ENCODE results near the gene FMO5.

FMO5 gene

GRCh38 chr1:147238053-147238902 lies 13.1 kb upstream of the FMO5 start:
- TF ChIP-seq ZNF768 (tag by site-specific recombination; IDR thresholded peaks at IDR 0.05), result no peak
- no peak for TF ChIP-seq ZNF175 (tag by site-specific recombination; IDR thresholded peaks at IDR 0.05)
- no peak for TF ChIP-seq TCF7L2 (IDR thresholded peaks at IDR 0.05; ENCODE audit: borderline replicate concordance, low read depth, low read length)
- TF ChIP-seq, protein P1, sequence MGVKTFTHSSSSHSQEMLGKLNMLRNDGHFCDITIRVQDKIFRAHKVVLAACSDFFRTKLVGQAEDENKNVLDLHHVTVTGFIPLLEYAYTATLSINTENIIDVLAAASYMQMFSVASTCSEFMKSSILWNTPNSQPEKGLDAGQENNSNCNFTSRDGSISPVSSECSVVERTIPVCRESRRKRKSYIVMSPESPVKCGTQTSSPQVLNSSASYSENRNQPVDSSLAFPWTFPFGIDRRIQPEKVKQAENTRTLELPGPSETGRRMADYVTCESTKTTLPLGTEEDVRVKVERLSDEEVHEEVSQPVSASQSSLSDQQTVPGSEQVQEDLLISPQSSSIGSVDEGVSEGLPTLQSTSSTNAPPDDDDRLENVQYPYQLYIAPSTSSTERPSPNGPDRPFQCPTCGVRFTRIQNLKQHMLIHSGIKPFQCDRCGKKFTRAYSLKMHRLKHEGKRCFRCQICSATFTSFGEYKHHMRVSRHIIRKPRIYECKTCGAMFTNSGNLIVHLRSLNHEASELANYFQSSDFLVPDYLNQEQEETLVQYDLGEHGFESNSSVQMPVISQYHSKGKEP (tag by site-specific recombination; IDR thresholded peaks at IDR 0.05), result no peak
- TF ChIP-seq SCRT2 (tag by site-specific recombination; IDR thresholded peaks at IDR 0.05), result no peak
- TF ChIP-seq ZNF133 (tag by site-specific recombination; IDR thresholded peaks at IDR 0.05), result no peak
- no peak for TF ChIP-seq HOXC10 (CRISPR knock-in tag; IDR thresholded peaks at IDR 0.05)
- no peak for TF ChIP-seq PRDM10 (tag by site-specific recombination; IDR thresholded peaks at IDR 0.05)
- no peak for TF ChIP-seq SCRT1 (tag by site-specific recombination; IDR thresholded peaks at IDR 0.05; ENCODE audit: borderline replicate concordance)
- no peak for TF ChIP-seq ZNF24 (tag by site-specific recombination; IDR thresholded peaks at IDR 0.05)
- no peak for TF ChIP-seq ZNF214 (tag by site-specific recombination; IDR thresholded peaks at IDR 0.05; ENCODE audit: borderline replicate concordance)
- TF ChIP-seq ZNF654 (tag by site-specific recombination; IDR thresholded peaks at IDR 0.05; ENCODE audit: low read depth), result no peak
- TF ChIP-seq GFI1B (tag by site-specific recombination; IDR thresholded peaks at IDR 0.05), result no peak
- TF ChIP-seq ZNF513 (tag by site-specific recombination; IDR thresholded peaks at IDR 0.05), result no peak
- no peak for TF ChIP-seq RBAK (tag by site-specific recombination; IDR thresholded peaks at IDR 0.05)
- no peak for TF ChIP-seq ZNF211 (tag by site-specific recombination; IDR thresholded peaks at IDR 0.05; ENCODE audit: low read depth)
- TF ChIP-seq ELK4 (IDR thresholded peaks at IDR 0.05; ENCODE audit: borderline replicate concordance, low read depth, low read length), result no peak
- ChIA-PET CTCF (interaction anchor here (0.5 to 0.6 kb wide), 2 partner anchors 13 to 152 kb away, joined by 3 read pairs; partner anchors contain the start of gene FMO5), POLR2A (no interaction called here)
- no peaks in the 10 kb centered on the region for H3K4me1 ChIP-seq (ENCODE audit: control insufficient read depth, insufficient read depth, low read length)
- no peaks in the 10 kb centered on the region for H3K9me3 ChIP-seq (ENCODE audit: control insufficient read depth, insufficient read depth, low read depth, low read length)
- no peak overlapping the region for H3K27ac ChIP-seq (ENCODE audit: extremely low read depth, low read depth, low read length)
- no peak overlapping the region for H3K4me3 ChIP-seq (ENCODE audit: low read depth, low read length)
- no peaks in the 10 kb centered on the region for H3K36me3 ChIP-seq (ENCODE audit: control insufficient read depth in 2 of 2, insufficient read depth in 1 of 2, low read length in 2 of 2)
